ENCODE data around the gene ERLIN1.
"Not testable (repeated sequence)": the region's sequence is repeated elsewhere in the genome, so short reads cannot be mapped to it uniquely, and the experiment has no call there.

The ERLIN1 gene

DNA sequence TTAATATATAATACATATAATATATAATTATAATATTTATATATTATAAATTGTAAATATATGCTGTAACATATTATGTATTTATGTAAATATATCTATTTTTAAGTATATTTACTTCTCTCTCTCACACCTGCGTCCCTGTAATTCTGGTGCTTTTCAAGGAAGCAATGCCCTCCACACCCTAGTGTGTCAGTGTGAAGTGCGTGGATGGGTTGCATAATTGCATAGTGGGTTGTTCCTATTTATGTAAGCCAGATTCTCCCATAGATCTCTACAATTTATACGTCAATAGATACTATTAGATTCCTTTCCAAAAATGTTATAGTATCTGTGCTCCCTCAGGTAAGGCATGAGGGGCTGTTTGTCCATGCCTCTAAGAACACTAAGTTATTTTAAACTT, 54.3 kb downstream of the ERLIN1 start:
- DNase-seq: no peak

DNA sequence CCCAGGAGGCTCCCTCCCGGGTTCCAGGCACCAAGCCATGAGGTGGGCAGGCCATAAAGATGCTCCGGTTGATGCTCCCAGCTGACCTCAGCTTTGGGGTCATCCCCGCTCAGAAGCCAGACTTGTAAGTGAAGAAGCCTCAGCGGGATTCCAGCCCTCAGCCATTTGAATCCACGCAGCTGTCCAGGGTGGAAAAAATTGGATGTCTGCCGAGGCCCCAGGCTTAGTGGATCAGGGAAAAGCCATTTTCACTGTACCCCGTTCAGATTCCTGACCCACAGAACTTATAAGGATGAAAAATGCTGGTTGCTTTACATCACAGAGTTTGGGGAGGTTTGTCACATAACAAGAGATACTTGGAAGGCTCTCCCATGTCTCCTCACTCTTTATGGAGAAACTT, 55.0 kb downstream of the ERLIN1 start:
- no peak for DNase-seq

DNA sequence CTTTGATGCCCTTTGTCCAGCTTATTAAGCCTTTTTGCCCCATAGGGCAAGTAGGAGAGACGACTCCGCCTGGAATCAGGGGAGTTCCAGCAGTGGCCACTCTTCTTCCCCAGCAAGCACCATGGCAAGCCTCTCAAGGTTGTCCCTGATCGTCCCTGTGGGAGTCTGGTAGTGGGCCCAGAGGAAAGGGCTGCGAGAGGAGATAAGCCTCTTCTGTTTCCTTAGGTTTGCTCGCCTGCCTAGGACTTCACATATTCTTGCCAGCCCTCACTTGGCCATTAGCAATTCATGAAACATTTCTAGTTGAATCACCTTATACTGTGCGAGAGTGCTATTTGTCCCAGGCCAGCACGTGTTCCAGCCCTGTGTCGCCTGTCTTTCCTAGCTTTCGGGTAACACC, 56.4 kb downstream of the ERLIN1 start:
- DNase-seq: no peak

DNA sequence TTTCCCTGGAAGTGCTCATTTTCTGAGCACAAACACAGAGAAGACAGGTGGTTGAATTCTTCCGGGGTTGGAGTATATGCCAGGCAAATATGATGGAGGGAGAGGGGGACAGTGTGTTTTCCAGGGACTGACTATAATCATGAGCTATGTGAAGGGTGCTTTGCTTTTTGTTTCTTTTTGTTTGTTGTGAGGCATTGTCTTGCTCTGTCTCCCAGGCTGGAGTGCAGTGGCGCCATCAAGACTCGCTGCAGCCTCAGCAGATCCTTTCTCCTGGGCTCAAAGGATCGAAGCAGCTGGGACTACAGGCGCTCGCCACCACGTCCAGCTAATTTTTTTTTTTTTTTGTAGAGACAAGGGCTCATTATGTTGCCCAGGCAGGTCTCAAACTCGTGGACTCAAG, 56.9 kb downstream of the ERLIN1 start:
- no peak for DNase-seq

DNA sequence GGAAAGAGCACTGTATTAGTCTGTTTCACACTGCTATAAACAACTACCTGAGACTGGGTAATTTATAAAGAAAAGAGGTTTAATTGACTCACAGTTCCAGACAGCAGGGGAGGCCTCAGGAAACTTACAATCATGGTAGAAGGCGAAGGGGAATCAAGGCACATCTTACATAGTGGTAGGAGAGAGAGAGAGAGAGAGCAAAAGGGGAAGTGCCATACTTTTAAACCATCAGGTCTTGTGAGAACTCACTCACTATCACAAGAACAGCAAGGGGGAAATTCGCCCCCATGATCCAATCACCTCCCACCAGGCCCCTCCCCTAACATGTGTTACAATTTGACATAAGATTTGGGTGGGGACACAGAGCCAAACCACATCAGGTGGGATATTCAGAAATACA, 60.5 kb downstream of the ERLIN1 start:
- DNase-seq: not testable (repeated sequence)

DNA sequence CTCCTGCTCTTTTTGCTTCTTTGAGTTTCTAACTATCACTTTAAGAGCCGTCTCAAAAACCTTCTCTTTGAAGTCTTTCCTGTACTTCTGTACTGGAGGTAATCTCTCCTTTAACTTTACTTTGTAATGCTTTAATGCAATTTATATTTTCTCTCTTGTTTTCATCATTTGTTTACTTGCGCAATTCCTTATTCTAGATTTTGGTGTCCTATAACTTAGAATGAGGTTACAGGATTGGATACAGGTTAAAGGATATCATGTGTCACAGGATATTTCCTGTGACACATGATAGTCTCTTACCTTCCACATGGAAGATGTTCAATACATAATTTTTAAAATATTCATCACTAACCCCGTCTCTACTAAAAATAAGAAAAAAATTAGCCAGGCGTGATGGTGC, 61.7 kb downstream of the ERLIN1 start:
- DNase-seq: no peak

DNA sequence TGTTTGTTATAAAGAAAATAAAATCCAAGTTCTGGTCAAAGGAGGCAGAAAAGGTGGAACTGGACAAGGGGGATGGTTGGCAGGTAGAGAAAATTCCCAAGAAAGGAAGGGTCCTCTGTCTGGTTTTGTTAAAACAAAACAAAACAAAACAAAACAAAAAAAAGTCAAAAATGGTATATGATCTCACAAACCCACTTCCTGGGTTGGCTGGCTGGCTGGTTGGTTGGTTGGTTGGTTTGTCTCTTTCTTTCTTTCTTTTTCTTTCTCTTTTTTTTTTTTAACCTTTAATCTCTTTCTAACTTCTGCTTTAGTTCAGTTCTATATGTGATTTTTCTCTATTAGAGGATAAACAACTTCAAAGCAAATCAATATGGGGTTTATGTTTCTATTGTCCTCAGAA, 63.0 kb downstream of the ERLIN1 start:
- DNase-seq: no peak

DNA sequence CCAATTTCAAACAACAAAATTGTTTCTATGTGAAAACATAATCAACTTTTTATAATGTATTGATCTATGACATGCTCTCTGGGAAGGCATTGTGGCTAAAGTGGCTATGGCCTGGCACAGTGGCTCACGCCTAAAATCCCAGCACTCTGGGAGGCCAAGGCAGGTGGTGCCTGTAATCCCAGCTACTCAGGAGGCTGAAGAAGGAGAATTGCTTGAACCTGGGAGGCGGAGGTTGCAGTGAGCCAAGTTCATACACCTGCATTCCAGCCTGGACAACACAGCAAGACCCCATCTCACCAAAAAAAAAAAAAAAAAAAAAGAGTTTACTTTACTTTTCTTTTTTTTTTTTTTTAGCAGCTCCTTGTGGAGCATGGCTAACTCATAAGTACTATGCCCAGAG, 65.3 kb downstream of the ERLIN1 start:
- DNase-seq: no peak

DNA sequence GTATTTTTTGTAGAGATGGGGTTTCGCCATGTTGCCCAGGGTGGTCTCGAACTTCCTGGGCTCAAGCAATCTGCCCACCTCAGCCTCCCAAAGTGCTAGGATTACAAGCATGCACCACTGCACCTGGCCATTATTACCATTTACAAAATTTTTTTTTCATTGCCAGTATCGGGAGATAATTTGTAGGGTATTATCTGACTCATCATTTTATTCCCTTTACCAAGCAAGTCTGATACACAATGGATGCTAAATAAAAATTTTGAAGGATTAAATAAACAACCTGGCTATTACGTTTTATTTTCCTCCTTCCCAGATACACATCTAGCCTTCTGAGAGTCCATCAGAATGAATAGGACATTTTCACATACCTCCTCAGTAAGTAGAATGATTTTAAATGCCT, 66.1 kb downstream of the ERLIN1 start:
- DNase-seq: no peak

DNA sequence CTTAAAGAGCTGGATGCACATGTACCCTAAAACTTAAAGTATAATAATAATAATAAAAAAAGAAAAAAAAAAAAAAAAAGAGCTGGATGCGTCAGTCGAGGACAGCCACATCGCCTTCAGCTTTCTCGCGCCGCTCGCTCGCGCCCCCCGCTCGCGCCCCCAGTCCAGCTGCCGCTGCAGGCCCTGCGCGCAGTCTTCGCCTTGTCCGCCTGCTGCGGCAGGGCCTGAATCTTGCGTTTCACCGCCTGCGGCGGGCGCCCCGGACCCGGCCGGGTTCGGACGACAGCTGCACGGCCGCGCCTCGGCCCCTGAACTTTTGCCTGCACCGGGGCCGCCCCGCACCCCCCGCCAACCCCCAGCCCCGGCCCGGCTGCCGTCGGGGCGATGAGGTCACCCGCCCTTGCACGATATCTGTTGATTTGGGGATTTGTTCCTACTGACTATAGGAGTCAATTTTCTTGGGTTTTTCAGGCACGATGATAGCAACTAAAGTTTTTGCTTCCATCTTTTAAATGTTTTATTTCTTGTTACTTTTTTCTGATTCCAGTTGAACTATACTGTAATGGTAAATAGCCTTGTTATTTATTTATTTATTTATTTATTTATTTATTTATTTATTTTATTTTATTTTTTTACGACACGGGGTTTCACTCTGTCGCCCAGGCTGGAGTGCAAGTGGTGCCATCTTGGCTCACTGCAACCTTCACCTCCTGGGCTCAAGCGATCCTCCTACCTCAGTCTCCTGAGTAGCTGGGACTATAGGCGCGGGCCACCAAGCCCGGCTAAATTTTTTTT, 70.7 kb downstream of the ERLIN1 start:
- DNase-seq: no peak

DNA sequence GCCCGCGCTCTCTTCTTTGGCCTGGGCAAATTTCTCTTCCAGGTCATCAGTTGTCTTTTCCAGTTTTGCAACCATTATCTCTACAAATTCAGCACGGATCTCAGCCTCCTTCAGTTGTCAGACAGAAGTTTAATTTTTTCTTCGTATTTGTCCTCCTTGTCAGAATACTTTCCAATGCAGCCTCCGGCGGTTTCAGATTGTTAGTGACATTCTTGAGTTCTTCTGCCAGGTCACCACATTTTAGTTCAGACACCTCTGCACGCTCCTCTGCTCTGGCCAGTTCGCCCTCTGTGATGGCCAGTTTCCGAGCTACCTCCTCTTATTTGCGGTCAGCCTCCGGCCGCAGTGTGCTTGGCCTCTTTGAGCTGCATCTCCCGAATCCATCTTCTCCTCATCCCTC, 71.4 kb downstream of the ERLIN1 start:
- no peak for DNase-seq

DNA sequence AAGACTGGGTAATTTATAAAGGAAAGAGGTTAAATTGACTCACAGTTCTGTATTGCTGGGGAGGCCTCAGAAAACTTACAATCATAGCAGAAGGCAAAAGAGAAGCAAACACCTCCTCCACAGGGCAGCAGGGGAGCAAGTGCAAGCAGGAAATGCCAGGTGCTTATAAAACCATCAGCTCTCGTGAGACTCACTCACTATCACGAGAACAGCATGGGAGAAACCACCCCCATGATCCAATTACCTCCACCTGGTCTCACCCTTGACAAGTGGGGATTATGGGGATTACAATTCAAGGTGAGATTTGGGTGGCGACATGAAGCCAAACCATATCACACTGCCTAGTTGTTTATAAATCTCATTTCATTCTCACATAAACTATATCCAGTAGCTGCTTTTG, 76.2 kb downstream of the ERLIN1 start:
- no peak for DNase-seq

DNA sequence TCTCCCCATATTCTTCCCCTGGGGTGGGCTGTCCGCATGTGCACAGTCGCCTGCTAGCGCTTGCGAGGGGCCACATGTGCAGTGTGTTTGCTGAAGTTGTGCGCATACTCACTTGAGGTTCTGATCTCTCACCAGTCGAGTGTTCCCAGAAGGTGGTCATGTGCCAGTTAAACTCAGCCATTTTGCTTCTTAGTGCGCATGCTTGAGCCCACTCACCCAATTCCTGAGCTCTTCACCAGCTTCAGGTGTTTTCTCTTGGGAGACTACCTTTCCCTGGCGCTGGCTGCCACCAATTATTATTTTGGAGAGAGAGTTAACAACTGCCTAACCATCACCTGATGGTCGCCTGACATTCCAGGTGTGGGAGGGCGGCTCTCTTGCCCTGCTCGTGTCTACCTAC, 79.0 kb downstream of the ERLIN1 start:
- DNase-seq: no peak

DNA sequence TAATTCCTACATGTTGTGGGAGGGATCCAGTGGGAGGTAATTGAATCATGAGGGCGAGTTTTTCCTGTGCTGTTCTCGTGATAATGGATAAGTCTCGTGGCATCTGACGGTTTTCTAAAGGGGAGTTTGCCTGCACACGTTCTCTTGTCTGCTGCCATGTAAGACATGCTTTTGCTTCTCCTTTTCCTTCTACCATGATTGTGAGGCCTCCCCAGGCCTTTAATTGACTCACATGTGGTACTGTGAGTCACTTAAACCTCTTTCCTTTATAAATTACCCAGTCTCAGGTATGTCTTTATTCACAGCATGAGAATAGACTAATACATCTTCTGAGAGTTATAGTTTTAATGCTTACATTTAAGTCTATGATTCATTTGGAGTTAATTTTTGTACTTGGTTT, 81.5 kb downstream of the ERLIN1 start:
- no peak for DNase-seq

DNA sequence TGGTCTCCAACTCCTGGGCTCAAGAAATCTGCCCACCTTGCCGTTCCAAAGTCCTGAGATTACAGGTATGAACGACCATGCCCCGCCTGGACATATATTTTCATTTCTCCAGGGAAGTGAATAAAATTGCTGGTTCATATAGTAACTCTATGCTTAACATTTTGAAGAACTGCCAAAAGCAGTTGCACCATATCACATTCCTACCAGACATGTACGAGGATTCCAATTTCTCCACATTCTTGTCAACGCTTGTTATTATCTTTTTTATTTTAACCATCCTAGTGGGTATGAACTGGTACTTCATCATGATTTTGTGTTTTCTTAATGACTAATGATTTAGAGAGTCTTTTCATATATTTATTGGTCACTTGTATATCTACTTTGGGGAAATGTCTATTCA, 82.2 kb downstream of the ERLIN1 start:
- no peak for DNase-seq

DNA sequence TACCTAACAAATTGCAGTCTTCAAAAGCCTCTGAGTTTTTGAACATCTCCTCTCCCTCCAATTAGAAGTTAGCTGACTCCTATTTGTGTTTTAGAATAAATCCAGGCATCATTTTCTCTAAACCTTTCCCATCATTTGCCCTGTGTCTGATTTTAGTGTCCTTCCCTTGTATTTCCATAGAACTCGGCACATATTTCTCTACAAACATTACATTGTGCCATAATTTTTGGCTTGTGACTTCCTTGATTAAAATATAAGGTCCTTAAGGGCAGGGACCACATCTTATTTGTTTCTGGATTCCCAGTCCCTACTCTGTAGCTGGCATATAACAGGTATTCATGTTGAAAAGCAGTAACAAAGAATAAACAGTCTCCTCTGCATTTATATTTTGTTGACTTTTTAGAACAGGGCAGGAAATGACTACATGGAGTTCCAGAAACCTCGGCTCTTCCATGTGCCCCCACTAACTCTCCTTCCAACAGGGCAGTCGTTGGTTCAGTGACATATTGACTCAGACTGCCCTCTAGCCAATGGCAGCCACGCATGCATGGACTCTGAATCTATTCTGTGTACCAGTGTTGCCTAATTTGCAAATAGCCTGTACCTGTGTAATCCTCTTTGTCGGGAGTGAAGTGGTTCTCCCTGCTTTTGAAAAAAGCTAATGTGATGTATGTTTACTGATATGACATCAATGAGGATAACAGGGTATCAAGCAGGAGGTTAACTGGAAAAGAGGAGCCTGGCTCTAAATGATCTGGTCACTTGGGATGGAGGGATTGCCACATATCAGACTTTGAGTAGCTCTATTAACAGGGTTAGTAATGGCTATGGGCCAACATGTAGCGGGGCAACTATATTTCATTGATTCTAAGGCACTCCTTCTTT, 84.4 kb downstream of the ERLIN1 start:
- DNase-seq: no peak

DNA sequence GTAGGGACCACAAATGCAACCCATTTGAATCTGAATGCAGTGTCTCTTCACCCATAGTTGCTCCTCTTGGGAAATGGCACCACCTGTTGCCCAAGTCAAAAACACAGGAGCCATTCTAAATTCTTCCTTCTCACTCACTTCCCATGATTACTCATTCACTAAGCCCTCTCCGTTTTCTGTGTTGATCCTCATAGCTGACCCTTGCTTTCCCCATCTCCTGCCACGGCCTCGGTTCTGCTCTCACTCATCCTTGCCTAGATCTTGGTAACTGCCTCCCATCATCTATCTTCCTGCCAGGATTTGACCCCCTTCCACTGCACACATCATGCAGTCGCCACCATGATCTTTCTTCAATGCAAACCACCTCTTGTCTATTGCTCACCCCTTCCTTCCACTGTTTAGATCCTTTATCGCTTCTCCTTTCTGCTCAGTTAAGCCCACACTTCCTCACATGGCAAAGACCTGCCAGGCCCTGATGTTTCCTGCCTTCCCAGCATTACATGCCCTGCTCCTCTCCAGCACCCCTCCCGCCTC, 85.1 kb downstream of the ERLIN1 start:
- DNase-seq: no peak

Measured in CD4-positive, alpha-beta T cell treated with Interleukin-12 subunit alpha and Interleukin-12 subunit beta, for 1 hour (primary cell).